ENCODE measurements around the gene HLA-DRB1.

HLA-DRB1 gene

DNA sequence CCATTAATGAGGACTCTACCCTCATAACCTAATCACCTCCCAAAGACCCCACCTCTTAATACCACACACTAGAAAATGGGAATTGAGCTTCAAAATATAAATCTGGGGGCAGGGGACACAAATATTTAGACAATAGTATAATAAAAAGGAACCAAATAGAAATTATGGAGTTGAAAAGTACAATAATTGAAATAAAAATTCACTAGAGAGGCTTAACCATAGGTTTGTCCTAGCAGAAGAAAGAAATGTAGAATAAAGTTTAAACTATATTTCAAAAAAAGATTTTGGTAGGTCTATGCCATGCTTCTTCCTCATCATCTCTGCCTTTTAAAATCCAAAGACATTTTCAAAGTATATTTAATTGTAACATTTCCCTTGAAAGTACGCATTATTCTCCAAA is 28.1 kb upstream of the HLA-DRB1 start:
- CTCF ChIA-PET = no interaction called here
- no peak overlapping the region for H3K27ac Mint-ChIP-seq
- no peak for DNase-seq
- H3K4me3 Mint-ChIP-seq = no peak overlapping the region
- peaks cover 16% of the 10 kb centered on the region for H3K9me3 Mint-ChIP-seq
- no peaks in the 10 kb centered on the region for H3K27me3 Mint-ChIP-seq
- peaks cover 6% of the 10 kb centered on the region for H3K36me3 Mint-ChIP-seq
- peaks cover 21% of the 10 kb centered on the region for H3K4me1 Mint-ChIP-seq

DNA sequence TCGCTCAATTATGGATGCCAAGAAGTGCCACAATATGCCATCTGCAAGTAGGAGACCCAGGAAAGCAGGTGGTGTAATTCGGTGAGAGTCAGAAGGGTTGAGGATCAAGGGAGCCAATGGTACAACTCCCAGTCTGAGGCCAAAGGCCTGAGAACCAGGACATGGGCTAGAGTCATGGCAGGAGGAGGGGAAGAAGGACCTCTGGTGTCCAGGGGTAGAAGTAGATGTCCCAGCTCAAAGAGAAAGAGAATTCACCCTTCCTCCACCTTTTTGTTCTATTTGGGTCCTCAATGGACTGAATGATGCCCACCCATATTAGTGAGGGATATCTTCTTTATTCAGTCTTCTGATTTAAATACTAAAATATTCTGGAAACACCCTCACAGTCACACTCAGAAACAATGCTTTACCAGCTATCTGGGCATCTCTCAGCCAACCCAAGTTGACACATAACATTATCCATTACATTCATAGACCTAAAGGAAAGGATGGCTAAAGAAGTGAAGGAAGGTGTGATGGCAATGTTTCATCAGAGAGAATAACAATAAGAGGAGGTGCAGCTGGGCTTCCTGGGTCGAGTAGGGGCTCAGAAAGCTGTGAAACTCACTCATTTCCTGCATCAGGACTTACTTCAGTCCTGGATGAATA is 26.4 kb upstream of the HLA-DRB1 start:
- Mint-ChIP-seq H3K9me3 (peaks cover 16% of the 10 kb centered on the region), H3K27ac (no peak overlapping the region), H3K36me3 (peaks cover 6% of the 10 kb centered on the region), H3K4me1 (peaks cover 6% of the 10 kb centered on the region), H3K4me3 (no peak overlapping the region), H3K27me3 (peaks cover 4% of the 10 kb centered on the region)
- CTCF ChIA-PET = interaction anchor here (0.6 kb wide), 1 partner anchor 10 kb away, joined by 3 read pairs; no protein-coding TSS in a partner anchor
- no peak for DNase-seq

DNA sequence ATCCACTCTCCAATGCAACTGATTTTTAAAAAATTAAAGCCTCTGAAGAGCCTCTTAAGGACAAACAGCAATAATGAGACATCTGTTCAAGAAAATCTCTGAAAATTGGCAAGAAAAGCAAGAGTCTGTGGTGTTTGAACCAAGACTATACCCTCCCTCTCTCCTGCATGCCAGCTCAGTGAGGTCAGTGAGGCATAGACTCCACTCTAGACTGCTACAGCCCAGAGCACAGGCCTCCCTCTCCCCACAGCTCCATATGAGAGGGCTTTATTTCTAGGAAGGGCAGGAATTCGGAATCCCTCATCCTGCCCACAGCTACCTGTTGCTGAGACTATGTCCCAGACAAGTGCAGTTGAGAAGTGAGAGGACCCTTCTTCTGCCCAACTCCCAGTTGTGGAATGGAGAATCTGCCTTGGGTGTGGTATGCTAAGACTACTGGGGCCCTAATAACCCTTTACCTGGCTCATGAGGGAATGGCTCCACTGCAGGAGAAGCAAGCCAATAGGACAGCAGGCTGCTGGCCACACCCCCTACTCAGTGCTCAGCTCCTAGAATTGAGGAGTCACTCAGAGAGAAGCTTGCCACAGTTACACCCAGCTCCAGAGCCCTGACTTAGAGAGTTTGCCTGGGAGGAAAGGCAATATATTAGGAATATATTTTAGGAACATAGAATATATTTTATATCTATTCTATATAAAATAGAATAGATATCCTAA is 24.9 kb upstream of the HLA-DRB1 start:
- no peak for DNase-seq
- Mint-ChIP-seq H3K27ac (no peak overlapping the region), H3K4me3 (no peak overlapping the region), H3K36me3 (peaks cover 6% of the 10 kb centered on the region), H3K4me1 (peaks cover 6% of the 10 kb centered on the region), H3K27me3 (peaks cover 4% of the 10 kb centered on the region), H3K9me3 (peaks cover 16% of the 10 kb centered on the region)
- CTCF ChIA-PET = no interaction called here

DNA sequence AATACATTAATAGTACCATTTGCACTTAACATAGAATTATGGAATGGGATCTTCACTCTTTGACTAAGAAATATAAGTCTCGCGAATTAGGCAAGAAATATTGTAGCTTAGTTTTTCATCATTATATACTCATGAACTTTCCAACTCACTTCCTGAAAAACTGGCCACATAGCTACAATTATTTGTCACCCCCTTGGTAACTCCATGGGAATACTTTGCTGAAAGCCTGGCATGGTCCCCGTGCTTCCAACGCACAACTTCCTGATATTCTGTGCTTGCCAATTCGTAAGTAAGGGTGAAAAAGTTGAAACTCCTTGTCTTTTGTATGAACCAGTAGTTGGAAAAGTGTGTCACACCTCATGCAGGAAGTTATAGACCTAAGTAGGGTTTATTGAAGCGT is 23.8 kb upstream of the HLA-DRB1 start:
- no peak overlapping the region for H3K27ac Mint-ChIP-seq
- CTCF ChIA-PET = no interaction called here
- no peak overlapping the region for H3K4me3 Mint-ChIP-seq
- H3K36me3 Mint-ChIP-seq = peaks cover 4% of the 10 kb centered on the region
- H3K4me1 Mint-ChIP-seq = peaks cover 6% of the 10 kb centered on the region
- H3K27me3 Mint-ChIP-seq = peaks cover 4% of the 10 kb centered on the region
- H3K9me3 Mint-ChIP-seq = peaks cover 12% of the 10 kb centered on the region
- DNase-seq = no peak

GRCh38 chr6:32610682-32611296 is 21.1 kb upstream of the HLA-DRB1 start:
- Mint-ChIP-seq H3K27ac (peak overlapping the region; percentile 40), H3K4me3 (no peak overlapping the region)

GRCh38 chr6:32609731-32610640 is 20.3 kb upstream of the HLA-DRB1 start:
- Mint-ChIP-seq H3K36me3 (no peaks in the 10 kb centered on the region), H3K27ac (no peak overlapping the region), H3K4me1 (peaks cover 6% of the 10 kb centered on the region), H3K4me3 (no peak overlapping the region), H3K9me3 (no peaks in the 10 kb centered on the region), H3K27me3 (peaks cover 13% of the 10 kb centered on the region)
- peak; percentile 58 for DNase-seq
- CTCF ChIA-PET = interaction anchor here (1.1 kb wide), 1 partner anchor 82 kb away, joined by 4 read pairs; no protein-coding TSS in a partner anchor

More at GRCh38 chr6:32610682-32611296, 21.1 kb upstream of the HLA-DRB1 start:
- no peak for DNase-seq
- no peaks in the 10 kb centered on the region for H3K36me3 Mint-ChIP-seq
- CTCF ChIA-PET = no interaction called here
- no peaks in the 10 kb centered on the region for H3K9me3 Mint-ChIP-seq
- H3K27me3 Mint-ChIP-seq = peaks cover 9% of the 10 kb centered on the region
- H3K4me1 Mint-ChIP-seq = peaks cover 6% of the 10 kb centered on the region

DNA sequence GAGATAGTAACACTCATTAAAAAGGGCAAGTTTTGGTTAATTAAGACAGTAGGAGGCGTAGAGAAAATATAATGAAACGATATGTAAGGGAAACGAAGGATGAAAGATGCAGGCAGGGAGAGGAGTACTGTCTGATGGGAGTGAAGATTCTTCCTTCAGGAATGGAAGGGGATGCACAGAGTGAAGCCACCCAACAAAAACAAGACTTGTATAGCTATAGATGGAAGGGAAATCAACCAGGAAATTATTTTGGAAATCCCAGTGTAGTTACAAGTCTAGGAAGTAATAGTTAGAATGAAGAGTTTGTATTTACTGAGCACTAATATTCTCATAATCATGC is 19.7 kb upstream of the HLA-DRB1 start:
- H3K27me3 Mint-ChIP-seq = peaks cover 13% of the 10 kb centered on the region
- no peak overlapping the region for H3K4me3 Mint-ChIP-seq
- peaks cover 11% of the 10 kb centered on the region for H3K4me1 Mint-ChIP-seq
- H3K27ac Mint-ChIP-seq = no peak overlapping the region
- no peaks in the 10 kb centered on the region for H3K36me3 Mint-ChIP-seq
- CTCF ChIA-PET = interaction anchor here (1.1 kb wide), 1 partner anchor 83 kb away, joined by 4 read pairs; no protein-coding TSS in a partner anchor
- DNase-seq = no peak
- no peaks in the 10 kb centered on the region for H3K9me3 Mint-ChIP-seq

DNA sequence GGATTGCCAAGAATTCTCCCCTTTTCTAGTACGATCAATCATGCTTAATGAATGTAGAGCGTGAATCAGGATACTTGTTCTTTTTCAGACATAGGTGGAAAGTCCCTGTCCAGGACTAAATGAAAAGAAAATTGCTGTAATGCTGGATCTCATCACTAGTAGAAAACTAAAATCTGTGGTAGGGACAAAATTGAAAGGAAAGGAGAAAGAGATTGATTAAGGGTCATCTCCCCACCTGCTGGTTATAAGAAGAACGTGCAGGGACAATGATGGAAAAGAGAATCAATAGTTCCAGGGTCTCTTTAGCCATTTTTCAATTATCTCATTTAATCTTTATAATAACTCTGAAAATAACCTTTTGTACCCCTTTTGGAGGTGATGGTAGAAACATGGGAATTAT is 18.7 kb upstream of the HLA-DRB1 start:
- H3K4me3 Mint-ChIP-seq = no peak overlapping the region
- peaks cover 3% of the 10 kb centered on the region for H3K9me3 Mint-ChIP-seq
- CTCF ChIA-PET = no interaction called here
- H3K27me3 Mint-ChIP-seq = peaks cover 13% of the 10 kb centered on the region
- H3K4me1 Mint-ChIP-seq = peaks cover 17% of the 10 kb centered on the region
- no peak for DNase-seq
- H3K27ac Mint-ChIP-seq = no peak overlapping the region
- H3K36me3 Mint-ChIP-seq = peaks cover under 1% of the 10 kb centered on the region

DNA sequence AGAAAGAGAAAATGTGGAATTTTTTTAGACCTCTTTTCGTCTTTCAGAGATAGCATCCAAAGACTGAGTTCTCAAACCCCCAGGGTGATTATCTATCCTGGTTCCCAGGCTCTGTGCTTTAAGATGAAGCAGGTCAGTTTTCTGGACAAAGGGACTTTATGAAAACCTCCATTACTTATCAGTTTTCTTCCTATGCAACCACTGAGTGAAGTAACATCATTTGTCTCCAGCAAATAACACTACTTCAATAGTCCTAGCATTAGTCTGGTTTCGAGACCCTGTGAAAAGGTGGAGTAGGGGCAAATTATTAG is 18.3 kb upstream of the HLA-DRB1 start:
- Mint-ChIP-seq H3K9me3 (peaks cover 3% of the 10 kb centered on the region), H3K4me1 (peaks cover 20% of the 10 kb centered on the region), H3K27me3 (peaks cover 13% of the 10 kb centered on the region), H3K36me3 (peaks cover 2% of the 10 kb centered on the region), H3K4me3 (no peak overlapping the region), H3K27ac (no peak overlapping the region)
- DNase-seq = no peak
- CTCF ChIA-PET = no interaction called here

- peaks cover 26% of the 10 kb centered on the region for H3K4me1 Mint-ChIP-seq
- DNase-seq = no peak
- H3K4me3 Mint-ChIP-seq = no peak overlapping the region
- H3K27me3 Mint-ChIP-seq = peaks cover 13% of the 10 kb centered on the region
- H3K36me3 Mint-ChIP-seq = peaks cover 2% of the 10 kb centered on the region
- CTCF ChIA-PET = no interaction called here
- H3K27ac Mint-ChIP-seq = no peak overlapping the region
- peaks cover 7% of the 10 kb centered on the region for H3K9me3 Mint-ChIP-seq
Measured at GRCh38 chr6:32607263-32607987, 17.8 kb upstream of the HLA-DRB1 start.

DNA sequence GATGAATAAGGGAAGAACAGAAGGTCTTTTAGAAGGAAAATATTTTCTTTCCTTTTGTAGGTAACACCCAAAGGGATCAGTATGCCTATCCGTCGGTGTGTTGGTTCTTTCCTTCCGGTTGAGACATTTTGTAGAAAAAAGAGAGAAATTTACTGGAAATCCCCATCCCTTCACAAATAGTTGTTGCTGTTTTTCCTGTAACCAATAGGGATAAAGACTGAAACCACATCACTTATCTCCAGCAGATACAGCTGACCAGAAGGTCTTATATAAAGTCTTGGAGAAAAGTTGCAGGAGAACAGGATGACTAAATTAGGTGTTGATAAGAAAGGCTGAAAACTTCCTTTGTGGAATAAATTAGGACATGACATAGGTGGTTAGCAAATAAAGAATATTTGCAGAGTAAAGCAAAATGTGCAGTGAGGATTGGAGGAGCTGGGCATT is 14.8 kb upstream of the HLA-DRB1 start:
- Mint-ChIP-seq H3K36me3 (peaks cover 2% of the 10 kb centered on the region), H3K27ac (peak overlapping the region; percentile 6), H3K9me3 (peaks cover 13% of the 10 kb centered on the region), H3K4me3 (no peak overlapping the region), H3K27me3 (peaks cover 9% of the 10 kb centered on the region), H3K4me1 (peaks cover 25% of the 10 kb centered on the region)
- no peak for DNase-seq
- CTCF ChIA-PET = no interaction called here

GRCh38 chr6:32603888-32604287 is 14.2 kb upstream of the HLA-DRB1 start:
- H3K9me3 Mint-ChIP-seq = peaks cover 13% of the 10 kb centered on the region
- H3K27me3 Mint-ChIP-seq = peaks cover 9% of the 10 kb centered on the region
- peaks cover 2% of the 10 kb centered on the region for H3K36me3 Mint-ChIP-seq
- CTCF ChIA-PET = no interaction called here
- peaks cover 25% of the 10 kb centered on the region for H3K4me1 Mint-ChIP-seq
- peak overlapping the region; percentile 6 for H3K27ac Mint-ChIP-seq
- no peak for DNase-seq
- H3K4me3 Mint-ChIP-seq = no peak overlapping the region

DNA sequence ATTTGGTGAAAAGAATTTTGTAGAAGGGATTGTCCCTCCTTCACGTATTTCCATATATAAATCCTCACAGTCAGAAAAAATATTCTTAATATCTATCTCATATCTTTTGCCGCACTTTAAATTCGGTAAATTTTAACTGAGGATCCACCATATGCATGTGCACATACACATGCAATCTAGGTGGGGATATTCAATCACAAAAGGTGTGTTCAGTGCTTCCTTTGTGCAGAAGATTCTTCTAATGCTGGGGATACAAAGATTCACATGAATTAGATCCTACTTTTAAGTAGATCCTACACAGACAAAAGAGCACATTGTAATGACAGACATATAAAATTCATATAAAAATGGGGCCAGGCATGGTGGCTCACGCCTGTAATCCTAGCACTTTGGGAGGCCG is 13.6 kb upstream of the HLA-DRB1 start:
- Mint-ChIP-seq H3K27me3 (peaks cover 9% of the 10 kb centered on the region), H3K9me3 (peaks cover 13% of the 10 kb centered on the region), H3K4me1 (peaks cover 25% of the 10 kb centered on the region), H3K36me3 (peaks cover 2% of the 10 kb centered on the region), H3K4me3 (no peak overlapping the region), H3K27ac (no peak overlapping the region)
- CTCF ChIA-PET = interaction anchor here (0.9 kb wide), 1 partner anchor 15 kb away, joined by 3 read pairs; no protein-coding TSS in a partner anchor
- no peak for DNase-seq
